Kidney capillary endothelial cell (primary cell): ENCODE measurements around the gene PACRG.

ENCODE experiments used
- DNase-seq: peaks from one replicate; pipeline ENCODE4 v3.0.0-alpha.2; 2018; ENCODE audit warnings: low spot score

PACRG gene

DNA sequence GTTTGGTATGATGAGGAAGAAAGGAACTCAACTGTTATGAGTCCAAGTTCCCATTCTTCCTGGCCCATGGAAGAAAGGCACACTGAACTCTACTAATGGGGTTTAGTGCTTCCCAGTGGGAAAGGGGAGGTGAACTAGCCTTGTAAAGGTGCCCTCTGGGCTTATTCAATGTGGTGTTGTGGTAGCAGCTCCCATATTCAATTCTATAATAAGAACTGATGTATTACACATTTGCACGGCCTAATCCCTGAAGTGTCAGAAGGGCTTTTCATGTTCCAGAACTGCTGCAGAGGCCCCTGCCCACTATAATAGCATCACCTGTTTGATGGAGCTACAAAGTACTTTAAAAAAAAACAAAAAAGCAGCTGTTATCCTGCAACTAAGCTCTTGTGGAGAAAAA is 17.4 kb upstream of the PACRG start:
- DNase-seq: no peak

DNA sequence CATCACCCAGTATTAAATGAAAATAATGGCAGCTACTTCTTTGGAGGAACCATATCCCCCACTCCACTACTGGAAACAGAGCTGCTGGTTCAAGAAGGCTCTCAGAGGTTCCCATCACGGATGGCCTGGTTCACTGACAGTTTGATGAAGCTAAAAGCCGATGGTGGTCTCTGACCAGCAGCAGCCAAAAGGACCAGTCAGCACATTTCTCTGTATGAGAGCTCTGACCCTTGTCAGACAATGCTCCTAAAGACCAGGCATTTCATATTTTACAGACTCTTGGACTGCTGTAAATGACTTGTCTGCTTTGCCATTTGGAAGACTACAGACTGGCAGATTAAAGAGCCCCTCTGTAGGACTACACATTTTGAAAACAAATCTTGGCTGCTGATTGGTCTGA is 16.8 kb upstream of the PACRG start:
- no peak for DNase-seq

GRCh38 chr6:162711376-162711775 is 16.4 kb upstream of the PACRG start:
- DNase-seq: no peak

DNA sequence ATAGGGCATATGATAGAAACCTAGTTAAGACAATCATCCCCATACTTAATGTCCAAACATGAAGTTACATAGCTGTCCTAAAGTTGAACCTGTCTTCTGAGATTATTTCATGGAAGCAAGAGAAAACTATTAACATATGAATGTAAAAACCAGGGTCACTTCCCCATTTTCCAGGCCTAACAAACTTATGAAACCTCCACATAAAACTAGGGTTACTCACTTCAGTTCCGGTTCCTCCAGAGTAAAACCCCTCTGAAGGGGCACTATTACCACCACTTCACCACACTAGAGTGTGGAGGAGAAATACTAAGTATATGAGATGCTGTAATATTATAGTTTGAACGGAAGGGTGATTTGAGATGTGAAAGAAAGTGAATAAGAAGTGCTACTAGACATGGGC is 15.1 kb upstream of the PACRG start:
- no peak for DNase-seq

- DNase-seq: no peak
Observed at GRCh38 chr6:162713974-162714780, 13.6 kb upstream of the PACRG start.

DNA sequence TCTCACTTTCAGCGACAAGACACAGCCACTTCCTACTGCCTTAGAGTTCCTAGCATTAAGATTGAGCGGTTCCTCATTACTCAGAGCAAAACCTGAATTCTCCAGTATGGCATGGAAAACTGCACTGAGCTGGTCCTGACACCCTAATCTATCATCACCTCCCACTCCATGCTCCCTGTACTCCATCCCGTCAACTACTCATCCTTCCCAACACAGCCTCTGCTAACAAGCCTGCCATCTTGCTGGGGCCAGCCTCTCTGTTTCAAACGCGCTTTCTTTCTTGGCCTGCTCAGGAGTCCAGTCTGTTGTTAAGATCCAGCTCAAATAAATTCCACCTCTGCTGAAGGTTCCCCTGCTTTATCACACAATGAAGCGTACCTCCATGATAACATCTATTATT is 12.2 kb upstream of the PACRG start:
- no peak for DNase-seq

- DNase-seq: no peak
Observed at GRCh38 chr6:162719528-162719927, 8.2 kb upstream of the PACRG start.

- no peak for DNase-seq
Observed at GRCh38 chr6:162721404-162721687, 6.4 kb upstream of the PACRG start.

DNA sequence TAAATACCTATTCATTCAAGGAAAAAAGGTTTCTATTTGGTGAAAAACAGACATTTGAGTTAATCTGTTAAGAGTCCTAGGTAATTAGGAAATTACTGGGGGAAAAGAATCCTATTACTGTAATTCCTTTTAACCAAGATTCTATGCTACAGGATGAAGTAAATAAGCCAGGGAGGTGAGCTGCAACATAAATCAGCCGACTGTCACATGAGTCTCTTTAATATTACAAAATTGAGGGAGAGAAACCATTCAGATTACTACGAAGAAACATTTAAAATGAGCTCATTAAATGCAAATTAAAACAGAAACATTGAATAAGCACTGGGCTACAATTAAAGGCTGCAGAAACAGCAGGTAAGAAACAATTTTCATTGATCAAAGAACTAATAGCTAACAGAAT is 5.5 kb upstream of the PACRG start:
- no peak for DNase-seq

GRCh38 chr6:162722633-162723032 is 5.1 kb upstream of the PACRG start:
- DNase-seq: no peak

DNA sequence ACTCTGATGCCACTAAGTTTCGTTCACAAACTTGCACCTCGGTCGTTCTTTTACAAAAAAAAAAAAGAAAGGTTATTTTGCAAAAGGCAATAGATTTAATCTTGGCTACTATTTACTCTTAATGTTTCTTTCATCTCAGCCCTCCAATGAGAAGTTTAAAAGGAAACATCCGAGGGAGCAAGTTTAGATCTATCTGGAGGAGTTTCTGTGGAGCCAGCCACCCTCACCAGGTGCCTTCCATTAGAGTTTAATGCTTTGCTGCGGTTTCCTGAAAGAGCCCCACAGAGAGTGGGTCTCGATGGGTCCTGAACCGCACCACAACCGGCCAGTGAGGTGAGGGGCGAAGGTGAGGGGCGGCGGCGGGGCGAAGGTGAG is 840 bp upstream of the PACRG start:
- no peak for DNase-seq

GRCh38 chr6:162728197-162728596 is 423 bp downstream of the PACRG start:
- DNase-seq: no peak

GRCh38 chr6:162728706-162729105 is 932 bp downstream of the PACRG start:
- no peak for DNase-seq

DNA sequence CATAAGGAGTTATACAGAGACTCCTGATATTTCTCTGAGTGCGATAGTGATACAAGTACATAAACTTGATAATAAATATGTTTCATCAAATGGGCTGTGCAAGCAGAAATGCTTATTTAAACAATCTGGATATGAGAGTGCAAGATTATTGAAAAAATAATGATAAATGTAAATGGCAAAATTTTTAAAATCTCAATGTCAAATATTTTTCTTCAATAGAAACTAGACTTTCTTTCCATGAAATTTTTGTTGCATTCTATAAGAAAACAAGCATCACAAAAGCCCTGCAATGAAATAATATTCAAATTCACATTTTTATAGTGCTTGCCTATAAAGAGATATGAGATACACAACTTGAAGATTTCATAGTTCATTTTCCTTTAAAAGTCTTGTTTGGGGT is 2.7 kb downstream of the PACRG start:
- DNase-seq: no peak

DNA sequence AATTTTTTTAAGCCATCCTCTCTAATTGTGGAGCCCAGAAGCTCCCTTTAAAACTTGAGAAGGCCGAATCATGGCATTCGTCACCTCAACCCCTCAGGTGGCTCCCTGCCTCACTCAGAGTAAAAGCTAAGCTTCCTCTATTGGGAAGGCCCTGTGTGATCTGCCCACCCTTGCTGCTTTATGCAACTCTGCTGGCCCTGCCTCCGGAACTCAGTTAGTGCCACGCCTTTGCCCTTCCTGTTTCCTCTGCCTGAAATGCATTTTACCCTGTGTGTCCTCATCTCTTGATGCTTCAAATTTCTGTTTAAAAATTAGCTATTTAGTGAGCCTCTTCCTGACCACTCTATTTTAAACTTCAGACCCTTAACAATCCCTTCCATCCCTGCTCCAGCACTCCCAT is 5.7 kb downstream of the PACRG start:
- no peak for DNase-seq

GRCh38 chr6:162736961-162737360 is 9.2 kb downstream of the PACRG start:
- no peak for DNase-seq

DNA sequence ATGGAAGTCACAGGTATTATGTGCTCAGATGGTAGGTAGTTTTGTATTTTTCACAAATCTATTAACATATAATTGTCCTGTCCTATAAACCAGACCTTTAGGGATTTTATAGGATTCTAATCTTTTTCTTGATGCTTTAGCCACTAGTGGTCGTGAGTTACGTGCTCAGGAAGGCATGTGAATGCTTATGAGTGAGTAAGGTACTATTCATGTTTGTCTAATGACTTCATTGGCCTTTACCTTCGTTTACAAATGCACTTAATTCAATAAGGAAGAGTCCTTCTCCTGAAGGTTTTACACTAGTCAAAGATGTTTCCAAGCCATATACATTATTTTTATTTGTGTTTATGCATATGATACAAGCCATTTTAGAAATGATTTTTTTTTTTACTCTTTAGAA is 23.0 kb downstream of the PACRG start:
- DNase-seq: no peak

DNA sequence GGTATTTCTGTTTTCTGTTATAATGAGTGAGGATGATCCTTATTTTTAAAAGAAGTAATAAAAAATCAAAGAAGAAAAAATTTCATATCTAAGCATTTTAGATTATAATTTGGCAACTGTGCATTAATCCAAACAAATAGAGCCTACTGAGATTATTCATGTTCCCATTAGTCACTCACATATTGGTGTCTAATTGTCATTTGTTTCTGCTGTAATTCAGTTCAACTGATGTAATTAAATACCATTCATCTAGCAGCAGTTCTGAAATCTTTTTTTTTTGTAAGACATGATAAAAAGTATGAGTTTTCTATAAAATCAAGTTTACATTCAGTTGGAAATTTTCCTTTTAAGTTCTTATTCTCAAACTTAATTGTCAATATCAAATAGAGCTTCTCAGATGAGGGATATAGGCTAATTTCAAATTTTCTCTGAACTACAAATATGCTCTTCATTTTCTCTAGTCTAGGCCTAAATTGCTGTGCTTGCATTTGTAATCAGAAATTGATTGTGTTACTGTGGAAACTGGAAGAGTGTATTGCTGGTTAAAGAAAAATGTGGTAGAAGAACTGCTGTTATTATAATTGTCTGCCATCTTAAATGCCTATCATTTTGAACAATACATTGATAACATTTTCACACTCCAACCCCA is 23.6 kb downstream of the PACRG start:
- no peak for DNase-seq

- no peak for DNase-seq
Observed at GRCh38 chr6:162753775-162754174, 26.0 kb downstream of the PACRG start.

GRCh38 chr6:162770136-162770535 is 42.4 kb downstream of the PACRG start:
- DNase-seq: no peak

DNA sequence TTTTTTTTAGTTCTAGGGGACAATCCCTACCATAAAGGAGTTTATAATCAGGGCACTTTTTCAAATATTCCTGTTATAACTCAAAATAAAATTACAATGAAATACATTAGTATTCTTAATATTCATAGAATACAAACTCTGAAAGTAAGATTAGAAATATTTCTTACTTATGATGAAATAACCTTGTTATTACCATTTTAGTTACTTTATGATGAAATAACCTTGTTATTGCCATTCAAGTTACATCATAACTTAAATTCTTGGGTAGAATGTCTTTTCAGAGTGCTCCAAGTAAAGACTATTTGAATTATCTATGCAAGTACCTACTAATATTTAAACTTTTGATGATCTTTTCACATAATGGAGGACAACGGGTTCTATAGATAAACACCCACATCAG is 43.2 kb downstream of the PACRG start:
- no peak for DNase-seq

DNA sequence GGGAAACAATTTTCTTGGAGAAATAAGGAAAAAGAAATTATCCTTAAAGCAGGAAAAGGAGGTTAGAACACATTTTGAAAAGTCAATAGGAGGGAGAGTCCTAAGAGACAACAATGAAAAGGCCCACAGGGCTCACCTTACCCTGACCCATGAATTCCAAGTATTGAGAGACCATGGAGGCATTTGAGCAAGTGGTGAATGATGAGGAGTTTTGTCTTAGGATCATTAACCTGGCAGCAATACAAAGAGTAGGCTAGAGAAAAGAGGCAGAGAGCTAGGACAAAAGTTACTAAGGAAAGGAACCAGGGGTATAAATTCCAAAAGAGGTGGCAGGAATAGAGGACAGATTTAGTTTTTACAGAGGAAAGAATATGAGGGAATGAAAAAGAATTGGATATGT is 44.7 kb downstream of the PACRG start:
- no peak for DNase-seq

- DNase-seq: no peak
Observed at GRCh38 chr6:162773996-162774395, 46.2 kb downstream of the PACRG start.

DNA sequence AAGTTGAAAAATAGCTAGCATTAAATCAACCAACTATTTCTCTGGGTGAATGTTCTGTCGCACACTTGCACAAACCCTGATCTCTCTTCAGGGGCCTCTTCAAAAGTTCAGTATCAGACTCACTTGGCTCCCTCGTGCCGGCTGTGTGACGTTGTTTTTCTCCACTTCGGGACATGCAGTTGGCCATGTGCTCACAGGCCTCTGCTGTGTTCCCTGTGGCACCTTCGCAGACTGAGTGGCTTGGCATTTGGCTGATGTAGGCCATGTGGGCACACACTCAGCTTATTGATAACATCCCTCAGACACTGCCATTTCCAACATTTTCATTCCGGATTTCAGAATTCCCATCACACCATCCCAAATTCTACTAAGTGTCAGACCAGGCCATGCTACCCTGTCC is 49.3 kb downstream of the PACRG start:
- DNase-seq: no peak
